Panc1 (cell line): ENCODE data around the gene S100A12. TPM values are rescaled to one million over a fixed set of nuclear protein-coding genes. Genes with fewer than 3 reads are reported as not detected.

Experiments used
- ATAC-seq: fragments of 200-7000 bp; cut with Tn5 transposase; 2 replicates; pipeline ENCODE4 v1.9.1; 2020; ENCODE audit warnings: mild to moderate bottlenecking, moderate library complexity
- BruUV-seq: library from RNA; stranded (reverse); fragments of 400-500 nt; replicated peaks from 2 replicates; lab custom pipeline; 2021; lab: Mats Ljungman, UMichigan
- CTCF ChIA-PET: fragments of 300-600 bp; sonication (Branson Sonifier 250); formaldehyde crosslinking; loops from one replicate; lab custom pipeline; 2022; ENCODE audit warnings: antibody characterized with exemption; lab: Charles Lee
- POLR2A ChIA-PET: fragments of 300-600 bp; sonication (Branson Sonifier 250); formaldehyde crosslinking; loops from one replicate; lab custom pipeline; 2022; ENCODE audit warnings: antibody characterized with exemption; lab: Charles Lee
- DNase-seq: peaks from one replicate; pipeline ENCODE4 v3.0.0-alpha.2; 2010; ENCODE audit warnings: low read depth, low spot score
- H3K27ac ChIP-seq: 2 replicates; pipeline ENCODE4 v1.5.1; 2011; ENCODE audit warnings: mild to moderate bottlenecking, low read length, inconsistent platforms
- H3K27me3 ChIP-seq: fragments of 200-500 bp; sonication (Bioruptor generic); 2 replicates; pipeline ENCODE4 v1.6.0; 2014; ENCODE audit warnings: low read length, inconsistent platforms; ENCODE audit not compliant: control insufficient read depth, insufficient read depth
- H3K36me3 ChIP-seq: fragments of 200-500 bp; sonication (Bioruptor generic); 2 replicates; pipeline ENCODE4 v1.5.1; 2014; ENCODE audit warnings: inconsistent platforms, mild to moderate bottlenecking, low read length, moderate library complexity; ENCODE audit not compliant: control insufficient read depth, insufficient read depth
- H3K4me1 ChIP-seq: 2 replicates; pipeline ENCODE4 v1.5.1; 2011; ENCODE audit warnings: inconsistent platforms, mild to moderate bottlenecking, low read length, moderate library complexity; ENCODE audit not compliant: control insufficient read depth, insufficient read depth
- H3K4me3 ChIP-seq, 2 experiments: 2 replicates each; pipeline ENCODE4 v1.5.1; 2011 to 2012; ENCODE audit warnings: low read depth in 2 of 2, low read length in 2 of 2, mild to moderate bottlenecking in 2 of 2, inconsistent platforms in 1 of 2, moderate library complexity in 1 of 2
- H3K9me3 ChIP-seq: fragments of 200-500 bp; sonication (Bioruptor generic); 2 replicates; pipeline ENCODE4 v1.5.1; 2014; ENCODE audit warnings: low read depth, mild to moderate bottlenecking, inconsistent platforms, low read length, moderate library complexity; ENCODE audit not compliant: control insufficient read depth, insufficient read depth
- POLR2AphosphoS5 ChIP-seq: IDR thresholded peaks from 2 replicates; pipeline ENCODE4 v1.6.1; 2012; ENCODE audit warnings: mild to moderate bottlenecking, low read depth, low read length, moderate library complexity
- REST ChIP-seq, 2 experiments: IDR thresholded peaks; 2 replicates each; pipeline ENCODE4 v1.6.1; 2011 to 2012; ENCODE audit warnings: low read depth in 2 of 2, control low read depth in 1 of 2, low read length in 1 of 2, mild to moderate bottlenecking in 1 of 2, moderate library complexity in 1 of 2; ENCODE audit not compliant: insufficient read depth in 1 of 2
- SIN3A ChIP-seq: IDR thresholded peaks from 2 replicates; pipeline ENCODE4 v1.6.1; 2012; ENCODE audit warnings: low read depth, mild to moderate bottlenecking, low read length, moderate library complexity, borderline replicate concordance; ENCODE audit not compliant: insufficient read depth
- TCF7L2 ChIP-seq: IDR thresholded peaks from 2 replicates; pipeline ENCODE4 v1.6.1; 2011; ENCODE audit warnings: mild to moderate bottlenecking, low read depth, low read length, inconsistent platforms
- in situ Hi-C: cut with HindIII; loops from 2 replicates; pipeline ENCODE4 v1.10.0; 2016; ENCODE audit warnings: low sequenced_read_pairs, low pct_unique_long_range_greater_than_20kb
- intact Hi-C: fragments of 100-400 bp; cut with micrococcal nuclease; formaldehyde crosslinking; loops from one replicate; pipeline ENCODE4 v1.10.0; 2022; ENCODE audit not compliant: unreplicated experiment
- total RNA-seq: library from RNA; stranded (reverse); gene quantifications from one replicate; pipeline ENCODE4 v1.2.1, GENCODE V29; 2021; ENCODE audit not compliant: unreplicated experiment
- TF ChIP-seq, protein P1 (sequence below): fragments of 450-650 bp; IDR thresholded peaks from 2 replicates; pipeline ENCODE4 v1.5.1; 2017; ENCODE audit warnings: mild to moderate bottlenecking

The S100A12 gene
- total RNA-seq, 1 experiment from 2014 or later, result not detected

- CTCF ChIA-PET, result interaction anchor here (0.6 to 1.8 kb wide), 6 partner anchors 135 to 155 kb away, joined by 3 to 24 read pairs (median 5); no protein-coding TSS in a partner anchor
- no peak for DNase-seq
Measured at GRCh38 chr1:153355445-153356071, 19.9 kb downstream of the S100A12 start.

GRCh38 chr1:153354515-153355193 is 20.8 kb downstream of the S100A12 start:
- DNase-seq (no peak), ATAC-seq (no peak)
- no peak for TF ChIP-seq TCF7L2
- no peak for TF ChIP-seq SIN3A
- TF ChIP-seq, protein P1, sequence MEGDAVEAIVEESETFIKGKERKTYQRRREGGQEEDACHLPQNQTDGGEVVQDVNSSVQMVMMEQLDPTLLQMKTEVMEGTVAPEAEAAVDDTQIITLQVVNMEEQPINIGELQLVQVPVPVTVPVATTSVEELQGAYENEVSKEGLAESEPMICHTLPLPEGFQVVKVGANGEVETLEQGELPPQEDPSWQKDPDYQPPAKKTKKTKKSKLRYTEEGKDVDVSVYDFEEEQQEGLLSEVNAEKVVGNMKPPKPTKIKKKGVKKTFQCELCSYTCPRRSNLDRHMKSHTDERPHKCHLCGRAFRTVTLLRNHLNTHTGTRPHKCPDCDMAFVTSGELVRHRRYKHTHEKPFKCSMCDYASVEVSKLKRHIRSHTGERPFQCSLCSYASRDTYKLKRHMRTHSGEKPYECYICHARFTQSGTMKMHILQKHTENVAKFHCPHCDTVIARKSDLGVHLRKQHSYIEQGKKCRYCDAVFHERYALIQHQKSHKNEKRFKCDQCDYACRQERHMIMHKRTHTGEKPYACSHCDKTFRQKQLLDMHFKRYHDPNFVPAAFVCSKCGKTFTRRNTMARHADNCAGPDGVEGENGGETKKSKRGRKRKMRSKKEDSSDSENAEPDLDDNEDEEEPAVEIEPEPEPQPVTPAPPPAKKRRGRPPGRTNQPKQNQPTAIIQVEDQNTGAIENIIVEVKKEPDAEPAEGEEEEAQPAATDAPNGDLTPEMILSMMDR, result no peak
- no peak for TF ChIP-seq POLR2AphosphoS5
- no peak for TF ChIP-seq REST (IDR thresholded peaks at IDR 0.05; ENCODE audit: insufficient read depth in 1 of 2, low read depth in 2 of 2, low read length in 1 of 2)
- no TSS peak for BruUV-seq
- H3K4me3 ChIP-seq, result no peak overlapping the region
- CTCF ChIA-PET, result interaction anchor here (0.6 to 2.4 kb wide), 8 partner anchors 136 to 214 kb away, joined by 3 to 26 read pairs (median 6); no protein-coding TSS in a partner anchor
- H3K27me3 ChIP-seq, result peaks cover 10% of the 10 kb centered on the region
- intact Hi-C loops, result no loop called here
- in situ Hi-C loops, result loop anchor here (10.0 to 25.0 kb wide), 2 partner anchors 140 to 258 kb away; partner anchors contain the start of genes S100A14 and S100A16
- H3K4me1 ChIP-seq, result 0 out of 2 replicates have a peak, but pooled peaks cover 3% of the 10 kb centered on the region
- no peaks in the 10 kb centered on the region for H3K36me3 ChIP-seq
- POLR2A ChIA-PET, result no interaction called here
- no peaks in the 10 kb centered on the region for H3K9me3 ChIP-seq
- H3K27ac ChIP-seq, result no peak overlapping the region

More at GRCh38 chr1:153355445-153356071, 19.9 kb downstream of the S100A12 start:
- Histone ChIP-seq H3K4me3 (no peak overlapping the region), H3K27me3 (peaks cover 10% of the 10 kb centered on the region), H3K36me3 (no peaks in the 10 kb centered on the region), H3K9me3 (no peaks in the 10 kb centered on the region), H3K27ac (no peak overlapping the region), H3K4me1 (0 out of 2 replicates have a peak, but pooled peaks cover 3% of the 10 kb centered on the region)
- peak; percentile 95 for ATAC-seq
- TF ChIP-seq, protein P1, result peak; percentile 88
- no peak for TF ChIP-seq TCF7L2
- BruUV-seq, result no TSS peak
- intact Hi-C loops (no loop called here), in situ Hi-C loops (loop anchor here (10.0 to 25.0 kb wide), 2 partner anchors 139 to 257 kb away; partner anchors contain the start of genes S100A14 and S100A16)
- POLR2A ChIA-PET, result no interaction called here
